GM12878 (cell line): ENCODE results near the gene TARP.

Experiments used
- EGR1 ChIP-seq, 2 experiments: IDR thresholded peaks; 1 replicate in 1 of 2; 2 replicates in 1 of 2; pipeline ENCODE4 v1.6.1; 2011 to 2012; ENCODE audit warnings: low read depth in 2 of 2, low read length in 2 of 2, borderline replicate concordance in 1 of 2, mild to moderate bottlenecking in 1 of 2, moderate library complexity in 1 of 2
- IKZF2 ChIP-seq, 2 experiments: fragments of 450-650 bp; IDR thresholded peaks; 2 replicates each; pipeline ENCODE4 v1.6.1; 2017; ENCODE audit warnings: mild to moderate bottlenecking in 2 of 2, moderate library complexity in 2 of 2
- RELB ChIP-seq: fragments of 450-650 bp; IDR thresholded peaks from 2 replicates; pipeline ENCODE4 v1.6.1; 2017; ENCODE audit warnings: low read depth, mild to moderate bottlenecking, moderate library complexity
- ZNF217 ChIP-seq: fragments of 450-650 bp; IDR thresholded peaks from 2 replicates; pipeline ENCODE4 v1.6.1; 2017; ENCODE audit warnings: antibody characterized with exemption, mild to moderate bottlenecking
- TF ChIP-seq, protein P1 (sequence below): IDR thresholded peaks from 2 replicates; pipeline ENCODE4 v1.6.1; 2011; ENCODE audit warnings: low read depth, low read length, improper control_type of control experiment, borderline replicate concordance
- TF ChIP-seq, protein P2 (sequence below): fragments of 450-650 bp; IDR thresholded peaks from 2 replicates; pipeline ENCODE4 v1.6.1; 2016; ENCODE audit warnings: mild to moderate bottlenecking
- TF ChIP-seq, protein P3 (sequence below): fragments of 450-650 bp; IDR thresholded peaks from 2 replicates; pipeline ENCODE4 v1.6.1; 2017; ENCODE audit warnings: mild to moderate bottlenecking, moderate library complexity
- TF ChIP-seq, protein P4 (sequence below): fragments of 450-650 bp; formaldehyde crosslinking; IDR thresholded peaks from 2 replicates; pipeline ENCODE4 v1.4.0; 2020; ENCODE audit warnings: mild to moderate bottlenecking, moderate library complexity
- TF ChIP-seq, protein P5 (sequence below): fragments of 450-650 bp; IDR thresholded peaks from 2 replicates; pipeline ENCODE4 v1.6.1; 2017; ENCODE audit warnings: mild to moderate bottlenecking, moderate library complexity

Gene TARP

DNA sequence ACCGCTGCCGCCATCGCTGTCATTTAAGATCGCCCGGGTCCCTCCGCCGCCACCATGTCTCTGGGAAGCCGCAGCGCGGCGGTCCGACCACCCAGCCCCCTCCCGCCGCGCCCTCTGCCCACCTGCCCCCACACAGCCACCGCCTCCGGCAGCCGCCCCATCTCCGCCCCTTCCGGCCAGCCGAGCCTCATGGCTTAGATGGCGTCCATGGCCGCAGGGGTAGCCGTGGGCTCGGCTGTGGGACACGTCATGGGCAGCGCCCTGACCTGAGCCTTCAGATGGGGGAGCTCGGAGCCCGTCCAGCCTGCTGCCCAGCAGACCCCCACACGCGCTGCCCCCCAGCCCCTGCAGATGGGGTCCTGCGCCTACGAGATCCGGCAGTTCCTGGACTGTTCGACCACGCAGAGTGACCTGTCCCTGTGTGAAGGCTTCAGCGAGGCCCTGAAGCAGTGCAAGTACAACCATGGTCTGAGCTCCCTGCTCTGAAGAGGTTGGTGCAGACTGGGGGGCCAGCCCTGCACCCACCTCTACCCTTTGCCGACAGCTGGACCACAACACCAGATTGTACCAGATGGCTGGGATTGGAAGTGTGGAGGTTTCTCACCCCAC, 38.0 kb upstream of the TARP start (continued):
- TF ChIP-seq, protein P1, sequence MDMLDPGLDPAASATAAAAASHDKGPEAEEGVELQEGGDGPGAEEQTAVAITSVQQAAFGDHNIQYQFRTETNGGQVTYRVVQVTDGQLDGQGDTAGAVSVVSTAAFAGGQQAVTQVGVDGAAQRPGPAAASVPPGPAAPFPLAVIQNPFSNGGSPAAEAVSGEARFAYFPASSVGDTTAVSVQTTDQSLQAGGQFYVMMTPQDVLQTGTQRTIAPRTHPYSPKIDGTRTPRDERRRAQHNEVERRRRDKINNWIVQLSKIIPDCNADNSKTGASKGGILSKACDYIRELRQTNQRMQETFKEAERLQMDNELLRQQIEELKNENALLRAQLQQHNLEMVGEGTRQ = no peak
- TF ChIP-seq, protein P2, sequence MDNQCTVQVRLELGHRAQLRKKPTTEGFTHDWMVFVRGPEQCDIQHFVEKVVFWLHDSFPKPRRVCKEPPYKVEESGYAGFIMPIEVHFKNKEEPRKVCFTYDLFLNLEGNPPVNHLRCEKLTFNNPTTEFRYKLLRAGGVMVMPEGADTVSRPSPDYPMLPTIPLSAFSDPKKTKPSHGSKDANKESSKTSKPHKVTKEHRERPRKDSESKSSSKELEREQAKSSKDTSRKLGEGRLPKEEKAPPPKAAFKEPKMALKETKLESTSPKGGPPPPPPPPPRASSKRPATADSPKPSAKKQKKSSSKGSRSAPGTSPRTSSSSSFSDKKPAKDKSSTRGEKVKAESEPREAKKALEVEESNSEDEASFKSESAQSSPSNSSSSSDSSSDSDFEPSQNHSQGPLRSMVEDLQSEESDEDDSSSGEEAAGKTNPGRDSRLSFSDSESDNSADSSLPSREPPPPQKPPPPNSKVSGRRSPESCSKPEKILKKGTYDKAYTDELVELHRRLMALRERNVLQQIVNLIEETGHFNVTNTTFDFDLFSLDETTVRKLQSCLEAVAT = no peak
- TF ChIP-seq, protein P3, sequence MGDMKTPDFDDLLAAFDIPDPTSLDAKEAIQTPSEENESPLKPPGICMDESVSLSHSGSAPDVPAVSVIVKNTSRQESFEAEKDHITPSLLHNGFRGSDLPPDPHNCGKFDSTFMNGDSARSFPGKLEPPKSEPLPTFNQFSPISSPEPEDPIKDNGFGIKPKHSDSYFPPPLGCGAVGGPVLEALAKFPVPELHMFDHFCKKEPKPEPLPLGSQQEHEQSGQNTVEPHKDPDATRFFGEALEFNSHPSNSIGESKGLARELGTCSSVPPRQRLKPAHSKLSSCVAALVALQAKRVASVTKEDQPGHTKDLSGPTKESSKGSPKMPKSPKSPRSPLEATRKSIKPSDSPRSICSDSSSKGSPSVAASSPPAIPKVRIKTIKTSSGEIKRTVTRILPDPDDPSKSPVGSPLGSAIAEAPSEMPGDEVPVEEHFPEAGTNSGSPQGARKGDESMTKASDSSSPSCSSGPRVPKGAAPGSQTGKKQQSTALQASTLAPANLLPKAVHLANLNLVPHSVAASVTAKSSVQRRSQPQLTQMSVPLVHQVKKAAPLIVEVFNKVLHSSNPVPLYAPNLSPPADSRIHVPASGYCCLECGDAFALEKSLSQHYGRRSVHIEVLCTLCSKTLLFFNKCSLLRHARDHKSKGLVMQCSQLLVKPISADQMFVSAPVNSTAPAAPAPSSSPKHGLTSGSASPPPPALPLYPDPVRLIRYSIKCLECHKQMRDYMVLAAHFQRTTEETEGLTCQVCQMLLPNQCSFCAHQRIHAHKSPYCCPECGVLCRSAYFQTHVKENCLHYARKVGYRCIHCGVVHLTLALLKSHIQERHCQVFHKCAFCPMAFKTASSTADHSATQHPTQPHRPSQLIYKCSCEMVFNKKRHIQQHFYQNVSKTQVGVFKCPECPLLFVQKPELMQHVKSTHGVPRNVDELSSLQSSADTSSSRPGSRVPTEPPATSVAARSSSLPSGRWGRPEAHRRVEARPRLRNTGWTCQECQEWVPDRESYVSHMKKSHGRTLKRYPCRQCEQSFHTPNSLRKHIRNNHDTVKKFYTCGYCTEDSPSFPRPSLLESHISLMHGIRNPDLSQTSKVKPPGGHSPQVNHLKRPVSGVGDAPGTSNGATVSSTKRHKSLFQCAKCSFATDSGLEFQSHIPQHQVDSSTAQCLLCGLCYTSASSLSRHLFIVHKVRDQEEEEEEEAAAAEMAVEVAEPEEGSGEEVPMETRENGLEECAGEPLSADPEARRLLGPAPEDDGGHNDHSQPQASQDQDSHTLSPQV = no peak
- no peak for TF ChIP-seq RELB
- TF ChIP-seq, protein P4, sequence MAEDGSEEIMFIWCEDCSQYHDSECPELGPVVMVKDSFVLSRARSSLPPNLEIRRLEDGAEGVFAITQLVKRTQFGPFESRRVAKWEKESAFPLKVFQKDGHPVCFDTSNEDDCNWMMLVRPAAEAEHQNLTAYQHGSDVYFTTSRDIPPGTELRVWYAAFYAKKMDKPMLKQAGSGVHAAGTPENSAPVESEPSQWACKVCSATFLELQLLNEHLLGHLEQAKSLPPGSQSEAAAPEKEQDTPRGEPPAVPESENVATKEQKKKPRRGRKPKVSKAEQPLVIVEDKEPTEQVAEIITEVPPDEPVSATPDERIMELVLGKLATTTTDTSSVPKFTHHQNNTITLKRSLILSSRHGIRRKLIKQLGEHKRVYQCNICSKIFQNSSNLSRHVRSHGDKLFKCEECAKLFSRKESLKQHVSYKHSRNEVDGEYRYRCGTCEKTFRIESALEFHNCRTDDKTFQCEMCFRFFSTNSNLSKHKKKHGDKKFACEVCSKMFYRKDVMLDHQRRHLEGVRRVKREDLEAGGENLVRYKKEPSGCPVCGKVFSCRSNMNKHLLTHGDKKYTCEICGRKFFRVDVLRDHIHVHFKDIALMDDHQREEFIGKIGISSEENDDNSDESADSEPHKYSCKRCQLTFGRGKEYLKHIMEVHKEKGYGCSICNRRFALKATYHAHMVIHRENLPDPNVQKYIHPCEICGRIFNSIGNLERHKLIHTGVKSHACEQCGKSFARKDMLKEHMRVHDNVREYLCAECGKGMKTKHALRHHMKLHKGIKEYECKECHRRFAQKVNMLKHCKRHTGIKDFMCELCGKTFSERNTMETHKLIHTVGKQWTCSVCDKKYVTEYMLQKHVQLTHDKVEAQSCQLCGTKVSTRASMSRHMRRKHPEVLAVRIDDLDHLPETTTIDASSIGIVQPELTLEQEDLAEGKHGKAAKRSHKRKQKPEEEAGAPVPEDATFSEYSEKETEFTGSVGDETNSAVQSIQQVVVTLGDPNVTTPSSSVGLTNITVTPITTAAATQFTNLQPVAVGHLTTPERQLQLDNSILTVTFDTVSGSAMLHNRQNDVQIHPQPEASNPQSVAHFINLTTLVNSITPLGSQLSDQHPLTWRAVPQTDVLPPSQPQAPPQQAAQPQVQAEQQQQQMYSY (CRISPR knock-in tag) = no peak
- peak in 1 of 2 experiments; percentile 48; a peak in 1 of 3 replicates for TF ChIP-seq EGR1 (IDR thresholded peaks at IDR 0.05; ENCODE audit: borderline replicate concordance in 1 of 2, low read depth in 2 of 2, low read length in 2 of 2)
- TF ChIP-seq, protein P5, sequence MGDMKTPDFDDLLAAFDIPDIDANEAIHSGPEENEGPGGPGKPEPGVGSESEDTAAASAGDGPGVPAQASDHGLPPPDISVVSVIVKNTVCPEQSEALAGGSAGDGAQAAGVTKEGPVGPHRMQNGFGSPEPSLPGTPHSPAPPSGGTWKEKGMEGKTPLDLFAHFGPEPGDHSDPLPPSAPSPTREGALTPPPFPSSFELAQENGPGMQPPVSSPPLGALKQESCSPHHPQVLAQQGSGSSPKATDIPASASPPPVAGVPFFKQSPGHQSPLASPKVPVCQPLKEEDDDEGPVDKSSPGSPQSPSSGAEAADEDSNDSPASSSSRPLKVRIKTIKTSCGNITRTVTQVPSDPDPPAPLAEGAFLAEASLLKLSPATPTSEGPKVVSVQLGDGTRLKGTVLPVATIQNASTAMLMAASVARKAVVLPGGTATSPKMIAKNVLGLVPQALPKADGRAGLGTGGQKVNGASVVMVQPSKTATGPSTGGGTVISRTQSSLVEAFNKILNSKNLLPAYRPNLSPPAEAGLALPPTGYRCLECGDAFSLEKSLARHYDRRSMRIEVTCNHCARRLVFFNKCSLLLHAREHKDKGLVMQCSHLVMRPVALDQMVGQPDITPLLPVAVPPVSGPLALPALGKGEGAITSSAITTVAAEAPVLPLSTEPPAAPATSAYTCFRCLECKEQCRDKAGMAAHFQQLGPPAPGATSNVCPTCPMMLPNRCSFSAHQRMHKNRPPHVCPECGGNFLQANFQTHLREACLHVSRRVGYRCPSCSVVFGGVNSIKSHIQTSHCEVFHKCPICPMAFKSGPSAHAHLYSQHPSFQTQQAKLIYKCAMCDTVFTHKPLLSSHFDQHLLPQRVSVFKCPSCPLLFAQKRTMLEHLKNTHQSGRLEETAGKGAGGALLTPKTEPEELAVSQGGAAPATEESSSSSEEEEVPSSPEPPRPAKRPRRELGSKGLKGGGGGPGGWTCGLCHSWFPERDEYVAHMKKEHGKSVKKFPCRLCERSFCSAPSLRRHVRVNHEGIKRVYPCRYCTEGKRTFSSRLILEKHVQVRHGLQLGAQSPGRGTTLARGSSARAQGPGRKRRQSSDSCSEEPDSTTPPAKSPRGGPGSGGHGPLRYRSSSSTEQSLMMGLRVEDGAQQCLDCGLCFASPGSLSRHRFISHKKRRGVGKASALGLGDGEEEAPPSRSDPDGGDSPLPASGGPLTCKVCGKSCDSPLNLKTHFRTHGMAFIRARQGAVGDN = 0 out of 2 replicates have a peak, but pooled peaks have one; percentile 53
- no peak for TF ChIP-seq IKZF2 (IDR thresholded peaks at IDR 0.05)
- no peak for TF ChIP-seq ZNF217
